Measurements from ENCODE around the gene POLA2. TPM values are rescaled to one million over a fixed set of nuclear protein-coding genes. Genes with fewer than 3 reads are reported as not detected.

Gene POLA2
- total RNA-seq, 1 donor from 2014 or later: 6.2 TPM

- Mint-ChIP-seq H3K36me3 (ENCODE audit: low read depth) (peaks cover 3% of the 10 kb centered on the region), H3K4me3 (ENCODE audit: unreplicated experiment) (no peak overlapping the region), H3K9me3 (ENCODE audit: low read depth) (no peaks in the 10 kb centered on the region), H3K27ac (ENCODE audit: unreplicated experiment) (no peak overlapping the region), H3K27me3 (ENCODE audit: low read depth) (no peaks in the 10 kb centered on the region), H3K4me1 (ENCODE audit: low read depth) (peaks cover 15% of the 10 kb centered on the region)
- peak; percentile 83 for DNase-seq (ENCODE audit: low spot score)
- no peak for TF ChIP-seq CTCF (IDR thresholded peaks at IDR 0.05)
Measured at GRCh38 chr11:65221026-65221425, 40.7 kb upstream of the POLA2 start.

GRCh38 chr11:65223011-65223410 is 38.8 kb upstream of the POLA2 start:
- no peak for DNase-seq (ENCODE audit: low spot score)
- no peak overlapping the region for H3K27ac Mint-ChIP-seq (ENCODE audit: unreplicated experiment)
- no peak overlapping the region for H3K4me3 Mint-ChIP-seq (ENCODE audit: unreplicated experiment)
- no peaks in the 10 kb centered on the region for H3K27me3 Mint-ChIP-seq (ENCODE audit: low read depth)
- H3K4me1 Mint-ChIP-seq (ENCODE audit: low read depth): peaks cover 16% of the 10 kb centered on the region
- H3K9me3 Mint-ChIP-seq (ENCODE audit: low read depth): no peaks in the 10 kb centered on the region
- TF ChIP-seq CTCF (IDR thresholded peaks at IDR 0.05): no peak
- peaks cover 3% of the 10 kb centered on the region for H3K36me3 Mint-ChIP-seq (ENCODE audit: low read depth)

- Mint-ChIP-seq H3K27ac (ENCODE audit: unreplicated experiment) (peak overlapping the region; percentile 51), H3K27me3 (ENCODE audit: low read depth) (no peaks in the 10 kb centered on the region), H3K9me3 (ENCODE audit: low read depth) (no peaks in the 10 kb centered on the region), H3K36me3 (ENCODE audit: low read depth) (peaks cover 3% of the 10 kb centered on the region), H3K4me1 (ENCODE audit: low read depth) (peaks cover 16% of the 10 kb centered on the region), H3K4me3 (ENCODE audit: unreplicated experiment) (peak overlapping the region; percentile 71)
- DNase-seq (ENCODE audit: low spot score): no peak
- TF ChIP-seq CTCF (IDR thresholded peaks at IDR 0.05): no peak
Measured at GRCh38 chr11:65224930-65225278, 36.9 kb upstream of the POLA2 start.

GRCh38 chr11:65225279-65226102 is 36.3 kb upstream of the POLA2 start:
- peak overlapping the region; percentile 51 for H3K27ac Mint-ChIP-seq (ENCODE audit: unreplicated experiment)
- TF ChIP-seq CTCF (IDR thresholded peaks at IDR 0.05): peak; percentile 82
- H3K27me3 Mint-ChIP-seq (ENCODE audit: low read depth): no peaks in the 10 kb centered on the region
- H3K36me3 Mint-ChIP-seq (ENCODE audit: low read depth): peaks cover 3% of the 10 kb centered on the region
- H3K4me1 Mint-ChIP-seq (ENCODE audit: low read depth): peaks cover 16% of the 10 kb centered on the region
- no peak for DNase-seq (ENCODE audit: low spot score)
- H3K4me3 Mint-ChIP-seq (ENCODE audit: unreplicated experiment): peak overlapping the region; percentile 71
- H3K9me3 Mint-ChIP-seq (ENCODE audit: low read depth): no peaks in the 10 kb centered on the region

- no peak for TF ChIP-seq CTCF (IDR thresholded peaks at IDR 0.05)
- H3K4me3 Mint-ChIP-seq (ENCODE audit: unreplicated experiment): peak overlapping the region; percentile 71
- H3K36me3 Mint-ChIP-seq (ENCODE audit: low read depth): peaks cover 3% of the 10 kb centered on the region
- H3K27me3 Mint-ChIP-seq (ENCODE audit: low read depth): no peaks in the 10 kb centered on the region
- H3K4me1 Mint-ChIP-seq (ENCODE audit: low read depth): peaks cover 16% of the 10 kb centered on the region
- no peak for DNase-seq (ENCODE audit: low spot score)
- no peak overlapping the region for H3K27ac Mint-ChIP-seq (ENCODE audit: unreplicated experiment)
- H3K9me3 Mint-ChIP-seq (ENCODE audit: low read depth): no peaks in the 10 kb centered on the region
Measured at GRCh38 chr11:65226103-65226442, 35.7 kb upstream of the POLA2 start.
